Dendritic cell treated with granulocyte-macrophage colony-stimulating factor and Interleukin-4, amounts not matched to agents 40 ng/mL and 50 ng/mL, for 4 days (primary cell): ENCODE results near the gene TAP2.
"Not testable (repeated sequence)": the region's sequence is repeated elsewhere in the genome, so short reads cannot be mapped to it uniquely, and the experiment has no call there.

Experiments used
- H3K27ac Mint-ChIP-seq: one replicate; pipeline ENCODE4 v1.8.0; 2022; ENCODE audit warnings: mild to moderate bottlenecking, mixed read lengths
- H3K27me3 Mint-ChIP-seq: one replicate; pipeline ENCODE4 v1.8.0; 2022; ENCODE audit warnings: mild to moderate bottlenecking, mixed read lengths
- H3K36me3 Mint-ChIP-seq: one replicate; pipeline ENCODE4 v1.8.0; 2022; ENCODE audit warnings: low read depth, mixed read lengths
- H3K4me1 Mint-ChIP-seq: one replicate; pipeline ENCODE4 v1.8.0; 2022; ENCODE audit warnings: low read depth, mixed read lengths
- H3K4me3 Mint-ChIP-seq: one replicate; pipeline ENCODE4 v1.8.0; 2022; ENCODE audit warnings: mild to moderate bottlenecking, moderate library complexity, mixed read lengths
- H3K9me3 Mint-ChIP-seq: one replicate; pipeline ENCODE4 v1.8.0; 2022; ENCODE audit warnings: mixed read lengths
- intact Hi-C: fragments of 100-400 bp; cut with micrococcal nuclease; formaldehyde crosslinking; loops from one replicate; pipeline ENCODE4 v1.15.0; 2022

TAP2 gene

GRCh38 chr6:32838114-32838958 is at the start of gene TAP2:
TAP2 (minus strand) TSS chr6:32838739; CDS start chr6:32838233, 506 bp downstream.
- Mint-ChIP-seq H3K4me1 (peaks cover 57% of the 10 kb centered on the region), H3K27ac (peak within 1 kb of the TSS; percentile 88), H3K36me3 (peaks cover 70% of the 10 kb centered on the region), H3K4me3 (peak within 1 kb of the TSS; percentile 83), H3K27me3 (no peaks in the 10 kb centered on the region), H3K9me3 (no peaks in the 10 kb centered on the region)
- intact Hi-C loops = loop anchor here (1.0 to 2.0 kb wide), 2 partner anchors 16 to 30 kb away; partner anchors contain the start of gene PSMB9

GRCh38 chr6:32887616-32888015 is 49.1 kb upstream of the TAP2 start:
- H3K27ac Mint-ChIP-seq = no peak overlapping the region
- peaks cover 6% of the 10 kb centered on the region for H3K27me3 Mint-ChIP-seq
- no peak overlapping the region for H3K4me3 Mint-ChIP-seq
- no peaks in the 10 kb centered on the region for H3K9me3 Mint-ChIP-seq
- H3K4me1 Mint-ChIP-seq = peaks cover 20% of the 10 kb centered on the region
- intact Hi-C loops = loop anchor here (5.0 to 10.0 kb wide), 2 partner anchors 45 to 207 kb away; no protein-coding TSS in a partner anchor
- no peaks in the 10 kb centered on the region for H3K36me3 Mint-ChIP-seq

GRCh38 chr6:32886681-32887383 is 48.3 kb upstream of the TAP2 start:
- Mint-ChIP-seq H3K27me3 (peaks cover 6% of the 10 kb centered on the region), H3K27ac (no peak overlapping the region), H3K4me1 (peaks cover 20% of the 10 kb centered on the region)

GRCh38 chr6:32885698-32886286 is 47.3 kb upstream of the TAP2 start:
- peaks cover 14% of the 10 kb centered on the region for H3K4me1 Mint-ChIP-seq
- H3K9me3 Mint-ChIP-seq = no peaks in the 10 kb centered on the region
- no peak overlapping the region for H3K4me3 Mint-ChIP-seq
- no peak overlapping the region for H3K27ac Mint-ChIP-seq
- H3K36me3 Mint-ChIP-seq = no peaks in the 10 kb centered on the region
- H3K27me3 Mint-ChIP-seq = peaks cover 13% of the 10 kb centered on the region
- intact Hi-C loops = loop anchor here (1.0 to 10.0 kb wide), 4 partner anchors 47 to 209 kb away; partner anchors contain the start of gene HLA-DMA

More at GRCh38 chr6:32886681-32887383, 48.3 kb upstream of the TAP2 start:
- intact Hi-C loops = loop anchor here (5.0 to 10.0 kb wide), 2 partner anchors 45 to 208 kb away; no protein-coding TSS in a partner anchor
- Mint-ChIP-seq H3K9me3 (no peaks in the 10 kb centered on the region), H3K36me3 (no peaks in the 10 kb centered on the region), H3K4me3 (no peak overlapping the region)

GRCh38 chr6:32883789-32884188 is 45.2 kb upstream of the TAP2 start:
- no peak overlapping the region for H3K27ac Mint-ChIP-seq
- H3K9me3 Mint-ChIP-seq = no peaks in the 10 kb centered on the region
- H3K4me1 Mint-ChIP-seq = peaks cover 12% of the 10 kb centered on the region
- H3K27me3 Mint-ChIP-seq = peaks cover 26% of the 10 kb centered on the region
- intact Hi-C loops = loop anchor here (2.0 to 10.0 kb wide), 2 partner anchors 69 to 211 kb away; partner anchors contain the start of gene HLA-DMA
- H3K36me3 Mint-ChIP-seq = no peaks in the 10 kb centered on the region
- H3K4me3 Mint-ChIP-seq = no peak overlapping the region

GRCh38 chr6:32882879-32883250 is 44.3 kb upstream of the TAP2 start:
- no peaks in the 10 kb centered on the region for H3K9me3 Mint-ChIP-seq
- H3K27ac Mint-ChIP-seq = no peak overlapping the region
- peaks cover 30% of the 10 kb centered on the region for H3K27me3 Mint-ChIP-seq
- intact Hi-C loops = loop anchor here (10.0 kb wide), 1 partner anchor 212 kb away; no protein-coding TSS in a partner anchor
- H3K4me3 Mint-ChIP-seq = no peak overlapping the region
- peaks cover 12% of the 10 kb centered on the region for H3K4me1 Mint-ChIP-seq
- H3K36me3 Mint-ChIP-seq = no peaks in the 10 kb centered on the region

GRCh38 chr6:32880962-32881361 is 42.4 kb upstream of the TAP2 start:
- not testable (repeated sequence) for H3K9me3 Mint-ChIP-seq, H3K27ac Mint-ChIP-seq, H3K4me3 Mint-ChIP-seq, H3K36me3 Mint-ChIP-seq
- Mint-ChIP-seq H3K27me3 (peaks cover 30% of the 10 kb centered on the region), H3K4me1 (peaks cover 12% of the 10 kb centered on the region)
- intact Hi-C loops = loop anchor here (10.0 kb wide), 1 partner anchor 214 kb away; no protein-coding TSS in a partner anchor

- Mint-ChIP-seq H3K4me3 (peak overlapping the region; percentile 15), H3K27ac (no peak overlapping the region)
- intact Hi-C loops = loop anchor here (10.0 kb wide), 1 partner anchor 215 kb away; no protein-coding TSS in a partner anchor
These were observed 41.2 kb upstream of the TAP2 start for GRCh38 chr6:32879691-32880090.

GRCh38 chr6:32876603-32877002 is 38.1 kb upstream of the TAP2 start:
- no peaks in the 10 kb centered on the region for H3K9me3 Mint-ChIP-seq
- H3K4me3 Mint-ChIP-seq = no peak overlapping the region
- H3K4me1 Mint-ChIP-seq = no peaks in the 10 kb centered on the region
- H3K36me3 Mint-ChIP-seq = no peaks in the 10 kb centered on the region
- peaks cover 44% of the 10 kb centered on the region for H3K27me3 Mint-ChIP-seq
- H3K27ac Mint-ChIP-seq = no peak overlapping the region
- intact Hi-C loops = no loop called here

More at GRCh38 chr6:32879691-32880090, 41.2 kb upstream of the TAP2 start:
- Mint-ChIP-seq H3K4me1 (peaks cover 12% of the 10 kb centered on the region), H3K36me3 (no peaks in the 10 kb centered on the region), H3K9me3 (no peaks in the 10 kb centered on the region), H3K27me3 (peaks cover 30% of the 10 kb centered on the region)

GRCh38 chr6:32873947-32874346 is 35.4 kb upstream of the TAP2 start:
- H3K9me3 Mint-ChIP-seq, intact Hi-C loops, H3K4me3 Mint-ChIP-seq, H3K27ac Mint-ChIP-seq, H3K36me3 Mint-ChIP-seq, H3K4me1 Mint-ChIP-seq: not testable (repeated sequence)
- peaks cover 39% of the 10 kb centered on the region for H3K27me3 Mint-ChIP-seq

- H3K27ac Mint-ChIP-seq = no peak overlapping the region
- H3K4me3 Mint-ChIP-seq = no peak overlapping the region
- peaks cover 24% of the 10 kb centered on the region for H3K27me3 Mint-ChIP-seq
- H3K36me3 Mint-ChIP-seq = no peaks in the 10 kb centered on the region
- intact Hi-C loops = loop anchor here (1.0 to 10.0 kb wide), 4 partner anchors 30 to 456 kb away; partner anchors contain the start of gene TAP2
- no peaks in the 10 kb centered on the region for H3K9me3 Mint-ChIP-seq
- H3K4me1 Mint-ChIP-seq = peaks cover 16% of the 10 kb centered on the region
These were observed 29.8 kb upstream of the TAP2 start for GRCh38 chr6:32868257-32868788.

GRCh38 chr6:32867554-32868256 is 29.2 kb upstream of the TAP2 start:
- Mint-ChIP-seq H3K4me1 (peaks cover 22% of the 10 kb centered on the region), H3K4me3 (no peak overlapping the region), H3K36me3 (no peaks in the 10 kb centered on the region), H3K27me3 (peaks cover 21% of the 10 kb centered on the region), H3K9me3 (no peaks in the 10 kb centered on the region), H3K27ac (no peak overlapping the region)
- intact Hi-C loops = loop anchor here (1.0 to 10.0 kb wide), 4 partner anchors 29 to 455 kb away; partner anchors contain the start of gene TAP2

GRCh38 chr6:32867022-32867477 is 28.5 kb upstream of the TAP2 start:
- Mint-ChIP-seq H3K4me1 (peaks cover 24% of the 10 kb centered on the region), H3K4me3 (no peak overlapping the region), H3K36me3 (no peaks in the 10 kb centered on the region), H3K9me3 (no peaks in the 10 kb centered on the region), H3K27ac (no peak overlapping the region), H3K27me3 (peaks cover 19% of the 10 kb centered on the region)
- intact Hi-C loops = loop anchor here (5.0 to 10.0 kb wide), 3 partner anchors 45 to 455 kb away; no protein-coding TSS in a partner anchor
